ENCODE measurements around the gene ACOXL.

Gene ACOXL

GRCh38 chr2:110828330-110828729, 96.0 kb downstream of the ACOXL start:
- no peak for DNase-seq (ENCODE audit: low read depth in 2 of 2)

GRCh38 chr2:110829413-110830146, 97.2 kb downstream of the ACOXL start:
- DNase-seq (ENCODE audit: low read depth in 2 of 2) = no peak

- DNase-seq (ENCODE audit: low read depth in 2 of 2) = no peak
Measured at GRCh38 chr2:110832740-110833139, 100.4 kb downstream of the ACOXL start.

GRCh38 chr2:110834134-110834827, 101.9 kb downstream of the ACOXL start:
- no peak for DNase-seq (ENCODE audit: low read depth in 2 of 2)

GRCh38 chr2:110836671-110837070, 104.3 kb downstream of the ACOXL start:
- DNase-seq (ENCODE audit: low read depth in 2 of 2) = no peak

- no peak for DNase-seq (ENCODE audit: low read depth in 2 of 2)
Measured at GRCh38 chr2:110837446-110838409, 105.4 kb downstream of the ACOXL start.

- DNase-seq (ENCODE audit: low read depth in 2 of 2) = no peak
Measured at GRCh38 chr2:110838657-110839384, 106.4 kb downstream of the ACOXL start.

GRCh38 chr2:110840508-110840907, 108.1 kb downstream of the ACOXL start:
- DNase-seq (ENCODE audit: low read depth in 2 of 2) = no peak

- DNase-seq (ENCODE audit: low read depth in 2 of 2) = no peak
Measured at GRCh38 chr2:110842048-110842447, 109.7 kb downstream of the ACOXL start.

GRCh38 chr2:110843496-110843895, 111.1 kb downstream of the ACOXL start:
- no peak for DNase-seq (ENCODE audit: low read depth in 2 of 2)

- no peak for DNase-seq (ENCODE audit: low read depth in 2 of 2)
Measured at GRCh38 chr2:110843959-110844510, 111.7 kb downstream of the ACOXL start.

- DNase-seq (ENCODE audit: low read depth in 2 of 2) = no peak
Measured at GRCh38 chr2:110847651-110848050, 115.3 kb downstream of the ACOXL start.

- no peak for DNase-seq (ENCODE audit: low read depth in 2 of 2)
Measured at GRCh38 chr2:110848071-110848470, 115.7 kb downstream of the ACOXL start.

- no peak for DNase-seq (ENCODE audit: low read depth in 2 of 2)
Measured at GRCh38 chr2:110848519-110849030, 116.2 kb downstream of the ACOXL start.

- no peak for DNase-seq (ENCODE audit: low read depth in 2 of 2)
Measured at GRCh38 chr2:110851531-110851930, 119.2 kb downstream of the ACOXL start.

GRCh38 chr2:110852051-110852450, 119.7 kb downstream of the ACOXL start:
- DNase-seq (ENCODE audit: low read depth in 2 of 2) = no peak

- DNase-seq (ENCODE audit: low read depth in 2 of 2) = peak in 1 of 2 donors; percentile 38
Measured at GRCh38 chr2:110852541-110853263, 120.3 kb downstream of the ACOXL start.

GRCh38 chr2:110853516-110853915, 121.1 kb downstream of the ACOXL start:
- DNase-seq (ENCODE audit: low read depth in 2 of 2) = peak; percentile 21 to 37

- no peak for DNase-seq (ENCODE audit: low read depth in 2 of 2)
Measured at GRCh38 chr2:110853948-110854347, 121.6 kb downstream of the ACOXL start.

- no peak for DNase-seq (ENCODE audit: low read depth in 2 of 2)
Measured at GRCh38 chr2:110854355-110855081, 122.1 kb downstream of the ACOXL start.
